ENCODE measurements around the gene COMMD7. TPM values are rescaled to one million over a fixed set of nuclear protein-coding genes. Genes with fewer than 3 reads are reported as not detected.

COMMD7 gene
- total RNA-seq, 2 donors from 2014 or later, result 33.9 to 47.5 TPM

GRCh38 chr20:32686530-32687179 lies 56.6 kb downstream of the COMMD7 start:
- Mint-ChIP-seq H3K4me1 (peaks cover 2% of the 10 kb centered on the region), H3K27me3 (no peaks in the 10 kb centered on the region), H3K4me3 (no peak overlapping the region), H3K36me3 (ENCODE audit: low read depth) (no peaks in the 10 kb centered on the region), H3K27ac (no peak overlapping the region)
- H3K9me3 ChIP-seq (ENCODE audit: control insufficient read depth, low read length, poor library complexity, severe bottlenecking), result no peaks in the 10 kb centered on the region
- ATAC-seq (no peak), DNase-seq (no peak)

- no peak for DNase-seq
- no peak for ATAC-seq
- Mint-ChIP-seq H3K27ac (no peak overlapping the region), H3K27me3 (no peaks in the 10 kb centered on the region), H3K4me3 (no peak overlapping the region), H3K4me1 (peaks cover 2% of the 10 kb centered on the region), H3K36me3 (ENCODE audit: low read depth) (no peaks in the 10 kb centered on the region)
- no peaks in the 10 kb centered on the region for H3K9me3 ChIP-seq (ENCODE audit: control insufficient read depth, low read length, poor library complexity, severe bottlenecking)
Observed at GRCh38 chr20:32685541-32686529, 57.4 kb downstream of the COMMD7 start.

GRCh38 chr20:32682508-32682987 lies 60.7 kb downstream of the COMMD7 start:
- no peak overlapping the region for H3K4me3 Mint-ChIP-seq
- ATAC-seq, result no peak

GRCh38 chr20:32681175-32682084 lies 61.8 kb downstream of the COMMD7 start:
- H3K9me3 ChIP-seq (ENCODE audit: control insufficient read depth, low read length, poor library complexity, severe bottlenecking), result no peaks in the 10 kb centered on the region
- Mint-ChIP-seq H3K4me1 (peaks cover 2% of the 10 kb centered on the region), H3K27ac (peak overlapping the region; percentile 29), H3K4me3 (no peak overlapping the region), H3K27me3 (no peaks in the 10 kb centered on the region), H3K36me3 (ENCODE audit: low read depth) (no peaks in the 10 kb centered on the region)
- DNase-seq (no peak), ATAC-seq (no peak)

More at GRCh38 chr20:32682508-32682987, 60.7 kb downstream of the COMMD7 start:
- Mint-ChIP-seq H3K4me1 (peaks cover 2% of the 10 kb centered on the region), H3K27me3 (no peaks in the 10 kb centered on the region), H3K27ac (peak overlapping the region; percentile 74), H3K36me3 (ENCODE audit: low read depth) (no peaks in the 10 kb centered on the region)
- DNase-seq, result no peak
- no peaks in the 10 kb centered on the region for H3K9me3 ChIP-seq (ENCODE audit: control insufficient read depth, low read length, poor library complexity, severe bottlenecking)

- no peak for DNase-seq
- H3K9me3 ChIP-seq (ENCODE audit: control insufficient read depth, low read length, poor library complexity, severe bottlenecking), result no peaks in the 10 kb centered on the region
- no peaks in the 10 kb centered on the region for H3K27me3 Mint-ChIP-seq
- no peak for ATAC-seq
- peaks cover 2% of the 10 kb centered on the region for H3K4me1 Mint-ChIP-seq
- H3K4me3 Mint-ChIP-seq, result no peak overlapping the region
- peak overlapping the region; percentile 27 for H3K27ac Mint-ChIP-seq
- no peaks in the 10 kb centered on the region for H3K36me3 Mint-ChIP-seq (ENCODE audit: low read depth)
Observed at GRCh38 chr20:32680544-32681174, 62.6 kb downstream of the COMMD7 start.

- no peak overlapping the region for H3K4me3 Mint-ChIP-seq
- H3K9me3 ChIP-seq (ENCODE audit: control insufficient read depth, low read length, poor library complexity, severe bottlenecking), result no peaks in the 10 kb centered on the region
- no peaks in the 10 kb centered on the region for H3K36me3 Mint-ChIP-seq (ENCODE audit: low read depth)
- no peak for ATAC-seq
- no peak overlapping the region for H3K27ac Mint-ChIP-seq
- no peak for DNase-seq
- H3K4me1 Mint-ChIP-seq, result peaks cover 2% of the 10 kb centered on the region
- no peaks in the 10 kb centered on the region for H3K27me3 Mint-ChIP-seq
Observed at GRCh38 chr20:32678948-32679347, 64.3 kb downstream of the COMMD7 start.

- peak overlapping the region; percentile 36 for H3K4me3 Mint-ChIP-seq
- ATAC-seq (no peak), DNase-seq (no peak)
- no peaks in the 10 kb centered on the region for H3K9me3 ChIP-seq (ENCODE audit: control insufficient read depth, low read length, poor library complexity, severe bottlenecking)
- H3K36me3 Mint-ChIP-seq (ENCODE audit: low read depth), result no peaks in the 10 kb centered on the region
- peaks cover 8% of the 10 kb centered on the region for H3K4me1 Mint-ChIP-seq
- H3K27ac Mint-ChIP-seq, result no peak overlapping the region
- H3K27me3 Mint-ChIP-seq, result no peaks in the 10 kb centered on the region
Observed at GRCh38 chr20:32675223-32675975, 67.9 kb downstream of the COMMD7 start.

GRCh38 chr20:32674362-32674789 lies 68.9 kb downstream of the COMMD7 start:
- no peaks in the 10 kb centered on the region for H3K36me3 Mint-ChIP-seq (ENCODE audit: low read depth)
- H3K4me1 Mint-ChIP-seq, result peaks cover 8% of the 10 kb centered on the region
- no peak overlapping the region for H3K27ac Mint-ChIP-seq
- no peaks in the 10 kb centered on the region for H3K27me3 Mint-ChIP-seq
- peak; percentile 40 to 63 (median 50) for DNase-seq
- ATAC-seq, result peak; percentile 81
- no peak overlapping the region for H3K4me3 Mint-ChIP-seq
- no peaks in the 10 kb centered on the region for H3K9me3 ChIP-seq (ENCODE audit: control insufficient read depth, low read length, poor library complexity, severe bottlenecking)

- H3K4me3 Mint-ChIP-seq, result no peak overlapping the region
- DNase-seq (no peak), ATAC-seq (peak; percentile 25)
- no peaks in the 10 kb centered on the region for H3K9me3 ChIP-seq (ENCODE audit: control insufficient read depth, low read length, poor library complexity, severe bottlenecking)
- H3K27ac Mint-ChIP-seq, result no peak overlapping the region
- peaks cover 8% of the 10 kb centered on the region for H3K4me1 Mint-ChIP-seq
- no peaks in the 10 kb centered on the region for H3K36me3 Mint-ChIP-seq (ENCODE audit: low read depth)
- H3K27me3 Mint-ChIP-seq, result no peaks in the 10 kb centered on the region
Observed at GRCh38 chr20:32672982-32673851, 70.0 kb downstream of the COMMD7 start.

- H3K27me3 Mint-ChIP-seq, result no peaks in the 10 kb centered on the region
- H3K36me3 Mint-ChIP-seq (ENCODE audit: low read depth), result no peaks in the 10 kb centered on the region
- peaks cover 8% of the 10 kb centered on the region for H3K4me1 Mint-ChIP-seq
- H3K9me3 ChIP-seq (ENCODE audit: control insufficient read depth, low read length, poor library complexity, severe bottlenecking), result no peaks in the 10 kb centered on the region
- H3K4me3 Mint-ChIP-seq, result no peak overlapping the region
- no peak overlapping the region for H3K27ac Mint-ChIP-seq
- DNase-seq (no peak), ATAC-seq (no peak)
Observed at GRCh38 chr20:32672394-32672981, 70.8 kb downstream of the COMMD7 start.

All from T-helper 17 cell (primary cell).